ENCODE measurements around the gene CLEC20A.

DNA sequence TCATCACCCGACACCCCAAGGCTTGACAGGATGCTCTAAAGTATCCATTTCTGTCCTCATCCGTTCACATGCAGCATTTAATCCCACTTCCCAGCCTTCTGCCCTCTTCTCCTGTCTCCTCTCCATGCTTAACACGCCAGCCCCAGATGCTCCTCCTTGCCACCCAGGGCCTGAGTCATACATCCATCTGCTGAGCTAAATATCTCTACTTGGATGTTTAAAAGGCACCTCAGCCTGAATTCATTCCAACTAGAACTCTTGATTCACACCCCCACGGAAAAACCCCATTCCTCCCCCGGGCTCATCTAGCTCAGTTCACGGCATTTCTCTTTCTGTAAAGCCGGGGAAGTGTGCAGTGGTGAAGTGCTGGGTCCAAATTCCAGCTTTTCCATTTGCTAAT is 43.9 kb upstream of the CLEC20A start:
- no peak for TF ChIP-seq EP300 (IDR thresholded peaks at IDR 0.05)
- TF ChIP-seq POLR2A (IDR thresholded peaks at IDR 0.05): no peak
